Lung (tissue), 12 donors: ENCODE data around the gene ATXN10. TPM values are rescaled to one million over a fixed set of nuclear protein-coding genes. Genes with fewer than 3 reads are reported as not detected.

ENCODE experiments used
- ATAC-seq: fragments of 200-7000 bp; cut with Tn5 transposase; one replicate; pipeline ENCODE4 v1.9.1; 2020; ENCODE audit warnings: moderate number of reproducible peaks; ENCODE audit not compliant: insufficient read depth, low FRiP score
- DNase-seq, 3 donors: peaks; one replicate each; pipeline ENCODE4 v3.0.0-alpha.2; 2013 to 2017
- H3K27ac ChIP-seq, 2 donors: one replicate each; pipeline ENCODE4 v1.5.1; 2013; ENCODE audit warnings: mild to moderate bottlenecking in 2 of 2, moderate library complexity in 2 of 2, control low read depth in 1 of 2, inconsistent platforms in 1 of 2, low read depth in 1 of 2, low read length in 1 of 2
- H3K27me3 ChIP-seq, 3 donors: one replicate each; pipeline ENCODE4 v1.5.1; 2013; ENCODE audit warnings: low read length in 2 of 3; ENCODE audit not compliant: control insufficient read depth in 3 of 3, insufficient read depth in 3 of 3
- H3K36me3 ChIP-seq, 4 donors: one replicate each; pipeline ENCODE4 v1.5.1; 2013; ENCODE audit warnings: low read length in 4 of 4, mild to moderate bottlenecking in 1 of 4, moderate library complexity in 1 of 4; ENCODE audit not compliant: control insufficient read depth in 4 of 4, insufficient read depth in 4 of 4
- H3K4me1 ChIP-seq, 5 donors: one replicate each; pipeline ENCODE4 v1.5.1; 2013; ENCODE audit warnings: low read length in 5 of 5, mild to moderate bottlenecking in 2 of 5, moderate library complexity in 1 of 5; ENCODE audit not compliant: control insufficient read depth in 5 of 5, insufficient read depth in 5 of 5
- H3K4me3 ChIP-seq: one replicate; pipeline ENCODE4 v1.5.1; 2013; ENCODE audit warnings: mild to moderate bottlenecking, control low read depth, moderate library complexity
- H3K9ac ChIP-seq, 2 donors: one replicate each; pipeline ENCODE4 v1.5.1; 2013; ENCODE audit warnings: low read length in 2 of 2, control low read depth in 1 of 2; ENCODE audit not compliant: insufficient read depth in 1 of 2
- H3K9me3 ChIP-seq, 4 donors: one replicate each; pipeline ENCODE4 v1.5.1; 2013; ENCODE audit warnings: low read length in 3 of 4, mild to moderate bottlenecking in 1 of 4, moderate library complexity in 1 of 4; ENCODE audit not compliant: control insufficient read depth in 4 of 4, insufficient read depth in 3 of 4
- WGBS, 2 donors: extraction: QIAGEN DNeasy Blood & Tissue Kit; methylation state at CpG; one replicate each; pipeline ENCODE4 v1.1.7; 2013; 5-methylcytosine and 5-hydroxymethylcytosine counted together
- polyA plus RNA-seq, 2 donors: library from polyadenylated mRNA; stranded (reverse); fragments of 200-250 nt; gene quantifications; one replicate each; pipeline ENCODE4 v1.2.1, GENCODE V29; 2013
- total RNA-seq, 2 donors: library from RNA; depleted of rRNA in 1 of 2; stranded (reverse); fragments of >200 nt in 1 of 2; gene quantifications; one replicate each; pipeline ENCODE4 v1.2.1, GENCODE V29; 2014 to 2021
- TF ChIP-seq, protein P1 (sequence below): IDR thresholded peaks from 2 replicates; pipeline ENCODE4 v1.5.1; 2012; ENCODE audit warnings: mild to moderate bottlenecking; ENCODE audit errors: control extremely low read depth, extremely low read depth
- donor health status: control.
- donor health status: control.
- donor health status: Bipolar disorder and iron deficiency.
- donor health status: healthy.
- donor health status: DM: yes; HTN: yes; CAD: no.

The ATXN10 gene
- total and polyA plus RNA-seq, 4 donors, result 41.9 to 164 (median 92.2) TPM

DNA sequence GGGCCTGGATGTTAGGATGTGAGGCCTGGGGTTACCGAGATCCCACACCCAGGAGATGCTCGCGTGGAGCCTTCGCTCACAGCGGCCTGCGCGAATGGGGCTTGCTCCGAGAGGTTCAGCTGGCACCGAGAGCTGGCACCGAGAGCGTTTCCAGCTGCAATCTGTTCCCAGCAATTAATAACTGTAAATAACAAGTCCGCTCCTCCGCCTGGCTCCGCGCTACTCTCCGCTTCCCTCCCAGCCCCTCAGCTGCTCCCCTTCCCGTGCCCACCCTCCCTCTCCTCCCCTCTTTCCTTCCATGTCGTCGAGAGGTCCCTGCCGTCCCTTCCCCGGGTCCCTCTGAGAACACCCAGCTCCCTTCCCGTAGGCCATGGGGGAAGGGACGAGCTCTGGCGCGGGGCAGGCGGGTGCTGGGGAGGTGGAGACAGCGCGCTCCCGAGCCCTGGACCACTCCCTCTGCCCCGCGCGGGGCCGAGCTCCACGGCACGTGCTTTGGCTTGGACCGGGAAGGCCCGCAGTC lies 194.6 kb downstream of the ATXN10 start:
- DNase-seq, result peak; percentile 56 to 63 (median 59)
- Histone ChIP-seq H3K4me3 (no peak overlapping the region), H3K4me1 (peaks cover 0 to 30% (median 14%) of the 10 kb centered on the region in 5 donors), H3K27ac (no peak overlapping the region), H3K36me3 (peaks cover 0 to 3% (median 0%) of the 10 kb centered on the region in 4 donors), H3K9me3 (peaks cover 0 to 10% (median 1%) of the 10 kb centered on the region in 4 donors), H3K27me3 (peaks cover 0 to 9% (median 5%) of the 10 kb centered on the region in 3 donors), H3K9ac (no peak overlapping the region)
- TF ChIP-seq, protein P1, sequence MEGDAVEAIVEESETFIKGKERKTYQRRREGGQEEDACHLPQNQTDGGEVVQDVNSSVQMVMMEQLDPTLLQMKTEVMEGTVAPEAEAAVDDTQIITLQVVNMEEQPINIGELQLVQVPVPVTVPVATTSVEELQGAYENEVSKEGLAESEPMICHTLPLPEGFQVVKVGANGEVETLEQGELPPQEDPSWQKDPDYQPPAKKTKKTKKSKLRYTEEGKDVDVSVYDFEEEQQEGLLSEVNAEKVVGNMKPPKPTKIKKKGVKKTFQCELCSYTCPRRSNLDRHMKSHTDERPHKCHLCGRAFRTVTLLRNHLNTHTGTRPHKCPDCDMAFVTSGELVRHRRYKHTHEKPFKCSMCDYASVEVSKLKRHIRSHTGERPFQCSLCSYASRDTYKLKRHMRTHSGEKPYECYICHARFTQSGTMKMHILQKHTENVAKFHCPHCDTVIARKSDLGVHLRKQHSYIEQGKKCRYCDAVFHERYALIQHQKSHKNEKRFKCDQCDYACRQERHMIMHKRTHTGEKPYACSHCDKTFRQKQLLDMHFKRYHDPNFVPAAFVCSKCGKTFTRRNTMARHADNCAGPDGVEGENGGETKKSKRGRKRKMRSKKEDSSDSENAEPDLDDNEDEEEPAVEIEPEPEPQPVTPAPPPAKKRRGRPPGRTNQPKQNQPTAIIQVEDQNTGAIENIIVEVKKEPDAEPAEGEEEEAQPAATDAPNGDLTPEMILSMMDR, result no peak
- no peak for ATAC-seq
- WGBS, 2 donors, result 40 to 47% methylated on average over 35 to 37 of the region's 37 CpGs

DNA sequence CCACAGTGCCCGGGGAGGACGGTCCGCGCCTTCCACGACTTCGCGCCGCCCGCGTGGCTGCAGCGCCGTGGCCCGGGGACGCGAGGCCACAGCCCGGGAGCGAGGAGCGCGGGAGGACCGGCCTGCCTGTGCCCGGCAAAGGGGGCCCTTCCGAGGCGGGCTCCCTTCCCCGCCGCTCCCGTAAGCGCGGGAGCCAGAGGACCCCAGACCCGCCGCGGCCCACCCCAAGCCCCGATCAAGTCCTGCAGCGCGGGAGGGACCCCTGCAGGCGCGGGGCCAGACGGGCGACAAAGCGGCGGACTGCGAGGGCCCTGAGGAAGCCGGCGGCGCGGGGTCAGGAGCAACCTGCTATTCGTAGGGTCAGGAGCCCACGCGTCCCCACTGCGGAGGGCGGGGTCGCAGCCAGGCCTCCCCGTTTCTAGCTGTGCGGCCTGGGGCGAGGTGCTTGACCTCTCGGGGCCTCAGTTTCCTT lies 195.0 kb downstream of the ATXN10 start:
- WGBS, 2 donors, result 5 to 10% methylated on average over 33 to 55 of the region's 55 CpGs
- Histone ChIP-seq H3K9ac (no peak overlapping the region), H3K27ac (no peak overlapping the region), H3K4me3 (no peak overlapping the region), H3K36me3 (no peaks in the 10 kb centered on the region), H3K27me3 (peaks cover 0 to 9% (median 5%) of the 10 kb centered on the region in 3 donors), H3K9me3 (peaks cover 0 to 6% (median under 1%) of the 10 kb centered on the region in 4 donors), H3K4me1 (peaks cover 0 to 30% (median 14%) of the 10 kb centered on the region in 5 donors)
- ATAC-seq (no peak), DNase-seq (no peak)
- TF ChIP-seq, protein P1, result no peak

DNA sequence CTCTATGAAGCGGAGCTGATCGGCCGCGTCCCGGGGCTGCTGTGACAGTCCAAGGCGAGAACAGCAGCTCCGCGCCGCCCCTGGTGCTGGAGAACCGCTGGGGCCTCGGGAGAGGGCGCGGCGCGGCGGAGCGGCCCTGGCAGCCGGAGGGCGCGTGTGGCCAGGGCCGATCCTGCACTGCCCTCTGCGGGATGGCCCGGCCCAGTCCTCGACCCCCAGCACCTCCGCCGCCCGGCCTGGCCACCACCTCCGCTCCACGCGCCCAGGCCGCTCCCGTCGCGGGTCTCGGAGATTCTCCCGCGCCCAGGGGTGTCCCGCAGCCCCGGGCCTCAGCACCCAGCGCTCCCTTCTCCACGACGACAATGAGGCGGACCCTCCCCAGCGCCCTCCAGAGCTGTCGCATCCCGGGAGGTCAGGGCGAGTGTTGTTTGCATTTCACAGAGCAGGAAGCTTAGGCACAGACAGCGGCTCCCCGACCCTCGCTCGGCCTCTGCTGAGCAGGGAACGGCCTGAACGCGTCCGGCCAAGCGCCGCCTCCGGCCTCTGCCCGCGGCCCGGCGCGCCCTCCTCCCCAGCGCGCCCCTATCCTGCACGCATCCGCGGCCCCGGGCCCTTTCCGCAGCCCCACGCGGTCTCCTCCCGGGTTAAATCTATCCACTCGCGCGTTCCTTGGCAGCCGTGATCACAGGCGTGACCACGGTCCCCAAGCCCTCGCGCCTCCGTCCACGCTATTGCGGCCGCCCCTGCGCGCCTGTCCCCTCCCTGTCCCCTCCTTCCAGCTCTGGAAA lies 195.7 kb downstream of the ATXN10 start:
- Histone ChIP-seq H3K9ac (no peak overlapping the region), H3K4me3 (no peak overlapping the region), H3K4me1 (peaks cover 0 to 30% (median 14%) of the 10 kb centered on the region in 5 donors), H3K36me3 (no peaks in the 10 kb centered on the region), H3K9me3 (peaks cover 0 to 5% (median 0%) of the 10 kb centered on the region in 4 donors), H3K27me3 (peaks cover 0 to 9% (median 5%) of the 10 kb centered on the region in 3 donors), H3K27ac (no peak overlapping the region)
- ATAC-seq (no peak), DNase-seq (peak; percentile 58 to 69 (median 63))
- 4 to 5% methylated on average over 70 to 87 of the region's 87 CpGs for WGBS, 2 donors
- TF ChIP-seq, protein P1, result no peak
